ENCODE measurements around the gene DNM1. TPM values are rescaled to one million over a fixed set of nuclear protein-coding genes. Genes with fewer than 3 reads are reported as not detected.

DNM1 gene
- total RNA-seq, 4 donors from 2014 or later, result 14.5 to 85.8 (median 54.4) TPM

DNA sequence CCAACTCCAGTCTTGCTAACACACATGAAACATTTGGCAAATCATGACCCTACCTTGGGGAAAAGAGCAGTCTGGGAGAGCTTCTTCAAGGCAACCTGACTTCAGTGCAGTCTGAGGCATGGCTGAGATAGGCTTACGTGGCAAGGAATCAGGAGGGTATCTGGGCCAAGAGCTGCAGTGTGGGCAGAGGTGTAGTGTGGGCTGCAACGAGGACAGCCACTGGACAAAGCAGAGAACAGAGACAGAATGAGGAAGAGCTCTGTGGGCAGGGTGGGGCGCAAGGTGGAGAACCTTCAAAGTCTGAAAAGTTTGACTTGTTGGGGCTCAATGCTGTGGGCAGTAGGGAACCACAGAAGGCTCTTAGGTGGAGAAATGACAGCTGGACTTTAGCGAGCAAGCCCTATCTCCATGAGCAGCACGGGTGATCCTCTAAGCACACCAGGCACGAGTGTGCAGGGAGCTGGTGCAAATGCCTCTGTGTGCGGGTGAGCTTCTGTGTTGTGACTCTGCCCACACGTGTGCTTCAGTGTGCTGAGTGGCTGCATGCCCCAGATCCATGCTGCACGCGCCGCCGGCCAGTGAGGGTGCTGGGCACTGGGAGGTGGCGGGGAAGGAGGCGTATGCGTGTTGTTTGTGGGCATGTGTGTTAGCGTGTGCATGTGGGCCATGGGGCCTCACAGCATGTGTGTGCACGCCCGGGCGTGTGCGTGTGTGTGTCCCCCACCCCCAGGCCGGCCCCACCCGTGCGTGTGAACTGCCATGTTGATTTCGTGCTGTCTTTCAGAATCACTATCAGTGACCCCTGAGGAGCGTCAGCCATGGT, 49.3 kb downstream of the DNM1 start:
- no peak for DNase-seq
- Histone ChIP-seq H3K4me1 (peaks cover 0 to 11% (median 9%) of the 10 kb centered on the region in 4 donors), H3K27ac (no peak overlapping the region), H3K36me3 (peaks cover 0 to 15% (median 0%) of the 10 kb centered on the region in 3 donors), H3K4me3 (no peak overlapping the region), H3K27me3 (no peaks in the 10 kb centered on the region), H3K9me3 (no peaks in the 10 kb centered on the region)
- TF ChIP-seq, protein P1, sequence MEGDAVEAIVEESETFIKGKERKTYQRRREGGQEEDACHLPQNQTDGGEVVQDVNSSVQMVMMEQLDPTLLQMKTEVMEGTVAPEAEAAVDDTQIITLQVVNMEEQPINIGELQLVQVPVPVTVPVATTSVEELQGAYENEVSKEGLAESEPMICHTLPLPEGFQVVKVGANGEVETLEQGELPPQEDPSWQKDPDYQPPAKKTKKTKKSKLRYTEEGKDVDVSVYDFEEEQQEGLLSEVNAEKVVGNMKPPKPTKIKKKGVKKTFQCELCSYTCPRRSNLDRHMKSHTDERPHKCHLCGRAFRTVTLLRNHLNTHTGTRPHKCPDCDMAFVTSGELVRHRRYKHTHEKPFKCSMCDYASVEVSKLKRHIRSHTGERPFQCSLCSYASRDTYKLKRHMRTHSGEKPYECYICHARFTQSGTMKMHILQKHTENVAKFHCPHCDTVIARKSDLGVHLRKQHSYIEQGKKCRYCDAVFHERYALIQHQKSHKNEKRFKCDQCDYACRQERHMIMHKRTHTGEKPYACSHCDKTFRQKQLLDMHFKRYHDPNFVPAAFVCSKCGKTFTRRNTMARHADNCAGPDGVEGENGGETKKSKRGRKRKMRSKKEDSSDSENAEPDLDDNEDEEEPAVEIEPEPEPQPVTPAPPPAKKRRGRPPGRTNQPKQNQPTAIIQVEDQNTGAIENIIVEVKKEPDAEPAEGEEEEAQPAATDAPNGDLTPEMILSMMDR (IDR thresholded peaks at IDR 0.05), result no peak
- TF ChIP-seq POLR2A (IDR thresholded peaks at IDR 0.05), result no peak

DNA sequence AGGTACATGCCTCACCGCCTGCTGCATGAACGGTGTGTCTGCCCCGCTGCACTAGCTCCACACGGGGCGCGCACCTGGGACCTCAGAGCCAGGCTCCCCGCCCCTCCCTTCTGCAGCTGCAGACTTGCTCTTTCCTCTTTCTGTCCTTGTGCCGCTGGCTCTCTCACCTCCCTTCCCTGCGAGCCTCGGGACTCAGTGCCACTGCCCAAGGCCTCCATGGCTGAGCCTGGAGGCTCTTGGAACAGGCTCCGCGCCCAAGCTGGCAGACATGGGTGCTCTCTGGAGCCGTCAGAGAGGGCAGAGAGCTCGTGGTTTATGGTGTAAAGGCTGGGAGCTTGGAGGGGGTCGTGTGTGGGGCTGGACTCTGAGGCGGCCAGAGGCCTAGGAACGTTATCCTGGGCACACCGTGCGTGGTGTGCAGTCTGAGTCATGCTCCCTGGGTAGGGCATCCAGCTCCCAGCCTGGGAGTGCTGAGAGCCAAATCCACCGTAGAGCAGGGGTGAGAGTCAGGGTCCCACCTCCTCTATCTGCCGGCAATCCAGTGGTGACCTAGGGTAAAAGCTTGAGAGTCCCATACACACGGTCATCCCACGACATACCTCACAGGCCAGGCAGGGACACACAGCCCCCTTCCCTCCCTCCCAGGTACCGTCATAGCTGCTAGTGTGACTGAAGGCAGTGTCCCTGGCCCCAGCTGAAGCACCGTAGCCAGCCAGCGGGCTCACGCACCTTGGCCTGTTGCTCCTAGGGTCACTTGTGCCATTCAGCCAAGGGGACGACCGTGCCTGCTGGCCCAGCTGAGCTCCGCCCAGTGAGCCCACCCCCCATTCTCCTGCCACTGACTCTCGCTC, 50.2 kb downstream of the DNM1 start:
- peak in 2 of 3 donors; percentile 44 to 62 for DNase-seq
- Histone ChIP-seq H3K4me3 (no peak overlapping the region), H3K9me3 (no peaks in the 10 kb centered on the region), H3K27me3 (no peaks in the 10 kb centered on the region), H3K4me1 (peaks cover 0 to 11% (median 9%) of the 10 kb centered on the region in 4 donors), H3K36me3 (peaks cover 0 to 24% (median 0%) of the 10 kb centered on the region in 3 donors), H3K27ac (no peak overlapping the region)
- TF ChIP-seq, protein P1 (IDR thresholded peaks at IDR 0.05), result no peak
- no peak for TF ChIP-seq POLR2A (IDR thresholded peaks at IDR 0.05)

DNA sequence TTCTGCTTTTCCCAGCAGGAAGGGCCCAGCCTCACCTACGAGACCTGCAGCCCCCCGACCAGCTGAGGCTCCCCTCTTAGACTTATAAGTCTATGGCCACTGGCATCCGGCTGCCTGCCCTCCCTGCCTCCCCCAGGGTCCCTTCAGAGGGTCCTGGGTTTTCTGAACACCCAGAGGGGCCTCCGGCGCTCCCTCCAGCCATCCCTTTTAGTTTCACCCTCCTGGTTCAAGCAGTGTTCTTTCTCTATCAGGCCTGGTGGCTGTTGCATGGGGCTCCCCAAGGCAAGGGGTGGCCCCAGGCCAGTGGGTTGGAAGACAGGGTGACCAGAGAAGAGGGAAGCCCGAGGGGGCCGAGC, 50.8 kb downstream of the DNM1 start:
- TF ChIP-seq POLR2A (IDR thresholded peaks at IDR 0.05), result no peak
- TF ChIP-seq, protein P1 (IDR thresholded peaks at IDR 0.05), result no peak
- peaks cover 0 to 11% (median 9%) of the 10 kb centered on the region in 4 donors for H3K4me1 ChIP-seq
- no peak overlapping the region for H3K4me3 ChIP-seq
- H3K9me3 ChIP-seq, result no peaks in the 10 kb centered on the region
- H3K27me3 ChIP-seq, result no peaks in the 10 kb centered on the region
- DNase-seq, result no peak
- peaks cover 0 to 30% (median 0%) of the 10 kb centered on the region in 3 donors for H3K36me3 ChIP-seq
- H3K27ac ChIP-seq, result no peak overlapping the region

DNA sequence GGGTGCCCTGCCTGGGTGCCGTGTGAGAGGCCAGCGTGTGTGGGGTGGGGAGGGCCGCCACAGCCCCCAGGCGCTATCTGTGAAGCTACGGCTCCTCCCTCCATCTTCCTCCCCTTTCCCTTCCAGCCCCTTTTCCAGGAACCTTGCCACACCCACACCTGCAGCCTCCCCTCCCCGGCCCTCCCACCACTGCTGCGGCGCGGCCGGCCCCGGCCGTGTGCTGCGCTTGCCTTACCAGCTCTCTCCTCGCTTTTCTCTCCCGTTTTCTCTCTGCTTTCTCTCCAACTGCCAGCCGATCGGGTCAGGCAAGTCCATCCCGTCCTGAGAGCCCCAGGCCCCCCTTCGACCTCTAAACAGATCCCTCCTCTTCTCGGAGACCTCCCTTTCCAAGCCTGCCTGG, 51.2 kb downstream of the DNM1 start:
- H3K27me3 ChIP-seq, result no peaks in the 10 kb centered on the region
- H3K36me3 ChIP-seq, result peaks cover 0 to 34% (median 0%) of the 10 kb centered on the region in 3 donors
- DNase-seq, result no peak

More for the DNA sequence above, 51.2 kb downstream of the DNM1 start:
- Histone ChIP-seq H3K27ac (no peak overlapping the region), H3K9me3 (no peaks in the 10 kb centered on the region), H3K4me3 (no peak overlapping the region), H3K4me1 (peaks cover 0 to 11% (median 9%) of the 10 kb centered on the region in 4 donors)
- TF ChIP-seq, protein P1 (IDR thresholded peaks at IDR 0.05), result no peak
- no peak for TF ChIP-seq POLR2A (IDR thresholded peaks at IDR 0.05)
